Activated CD4-positive, alpha-beta T cell treated with anti-CD3 and anti-CD28 coated beads for 48 hours (primary cell): ENCODE data around the gene PARS2.
"Not testable (repeated sequence)": the region's sequence is repeated elsewhere in the genome, so short reads cannot be mapped to it uniquely, and the experiment has no call there.

Experiments used
- DNase-seq: peaks from one replicate; pipeline ENCODE4 v3.0.0-alpha.2; 2020

Gene PARS2

DNA sequence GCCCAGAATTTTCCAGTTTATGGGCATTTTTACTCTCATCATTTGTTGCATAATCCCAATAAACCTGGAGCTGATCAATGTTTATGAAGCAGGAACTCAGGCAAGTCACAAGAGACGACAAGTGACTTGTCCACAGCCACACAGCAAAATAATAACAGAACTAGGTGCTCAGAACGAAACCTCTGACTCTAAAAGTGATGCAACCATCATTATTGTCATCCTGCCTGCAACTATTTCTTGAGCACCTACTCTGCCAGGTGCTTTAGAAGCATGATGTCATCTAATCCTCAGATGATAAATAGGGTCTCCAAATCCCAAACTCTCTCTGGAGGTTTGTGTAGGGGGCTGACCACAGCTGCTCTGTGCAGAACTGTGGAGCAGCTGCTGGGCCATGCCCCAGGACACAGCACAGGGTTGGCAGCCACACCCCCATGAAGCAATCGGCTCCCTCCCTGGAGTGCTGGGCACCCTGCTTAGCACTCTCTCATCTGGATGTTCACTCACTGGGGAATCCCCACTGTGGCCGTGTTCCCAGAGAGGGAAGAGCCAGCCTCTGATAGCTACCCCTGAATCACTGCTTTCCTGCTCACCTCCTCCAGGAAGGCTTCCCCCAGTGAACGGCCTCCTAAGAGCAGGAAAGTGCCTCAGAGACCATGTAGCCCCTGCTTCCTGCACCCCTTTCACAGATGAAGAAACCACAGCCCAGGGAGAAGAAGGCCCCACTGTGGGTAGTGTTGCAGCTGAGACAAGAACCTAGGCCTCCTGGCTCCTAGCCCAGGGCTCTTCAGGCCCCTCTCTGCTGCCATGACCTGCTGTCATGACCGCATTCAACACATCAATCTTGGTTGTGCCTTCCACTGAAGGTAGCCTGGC, 34.7 kb upstream of the PARS2 start:
- peak; percentile 68 for DNase-seq

DNA sequence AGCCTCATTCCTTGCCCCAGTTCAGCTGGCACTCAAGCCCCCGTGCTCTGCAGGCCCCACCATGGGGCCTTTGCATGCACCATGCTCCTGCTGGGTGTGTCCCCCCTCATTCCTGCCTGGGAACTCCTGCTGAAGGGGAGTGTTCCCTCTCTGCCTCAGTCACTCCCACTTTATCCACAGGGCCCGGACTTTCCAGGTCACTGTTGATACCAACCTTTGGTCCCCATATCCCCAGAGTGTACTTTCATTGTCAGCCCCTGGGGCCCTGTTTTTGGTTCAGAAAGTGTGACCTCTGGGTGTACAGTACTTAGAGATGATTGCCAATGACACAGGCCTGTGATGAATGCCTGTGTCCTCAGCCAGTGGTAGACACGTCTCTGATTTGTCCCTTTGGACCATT, 33.9 kb upstream of the PARS2 start:
- DNase-seq, result no peak

DNA sequence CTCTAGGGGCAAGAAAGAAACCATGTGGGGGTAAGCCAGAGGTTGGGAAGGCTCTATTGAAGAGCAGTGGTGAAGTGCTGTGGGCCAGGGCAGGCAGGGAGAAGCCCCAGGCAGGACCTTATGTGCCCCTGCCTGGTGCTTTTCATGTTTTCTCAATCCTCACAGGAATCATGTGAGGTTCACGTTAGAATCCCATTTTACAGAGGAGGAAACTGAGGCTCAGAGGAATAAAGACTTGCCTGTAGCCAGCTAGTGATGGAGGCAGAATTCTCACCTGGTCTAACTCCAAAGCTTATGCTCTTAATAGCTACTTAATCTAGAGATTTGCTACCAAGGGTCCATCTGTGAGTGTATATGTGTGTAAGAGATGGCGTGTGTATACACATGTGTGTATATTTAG, 32.6 kb upstream of the PARS2 start:
- no peak for DNase-seq

DNA sequence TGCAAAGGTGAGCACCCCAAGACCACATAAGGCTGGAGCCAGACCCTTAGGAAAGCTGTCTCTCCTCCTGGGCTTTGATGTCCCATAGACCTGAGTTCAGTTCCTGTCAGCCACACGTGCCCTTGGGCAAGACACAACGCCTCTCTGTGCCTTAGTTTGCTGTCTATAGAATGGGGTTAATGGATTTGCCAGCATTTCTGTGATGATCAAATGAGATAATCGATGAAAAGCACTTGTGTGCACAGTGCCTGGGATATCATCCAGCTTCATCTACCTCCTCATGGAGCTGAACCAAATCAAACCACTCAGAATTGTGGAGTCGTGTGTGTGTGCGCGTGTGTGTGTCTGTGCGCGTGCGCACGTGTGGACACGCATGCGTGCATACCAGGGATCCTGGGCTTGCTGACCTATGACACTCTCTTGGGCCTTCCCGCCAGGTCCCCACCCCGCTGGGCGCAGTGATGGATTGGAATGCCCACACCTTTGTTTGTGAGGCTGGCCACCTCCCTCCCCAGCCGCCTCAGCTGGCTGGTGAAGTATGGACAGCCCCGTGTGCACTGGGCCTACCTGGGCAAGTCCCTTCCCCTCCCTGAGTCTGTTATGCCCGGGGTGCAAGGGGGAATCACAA, 31.6 kb upstream of the PARS2 start:
- no peak for DNase-seq

DNA sequence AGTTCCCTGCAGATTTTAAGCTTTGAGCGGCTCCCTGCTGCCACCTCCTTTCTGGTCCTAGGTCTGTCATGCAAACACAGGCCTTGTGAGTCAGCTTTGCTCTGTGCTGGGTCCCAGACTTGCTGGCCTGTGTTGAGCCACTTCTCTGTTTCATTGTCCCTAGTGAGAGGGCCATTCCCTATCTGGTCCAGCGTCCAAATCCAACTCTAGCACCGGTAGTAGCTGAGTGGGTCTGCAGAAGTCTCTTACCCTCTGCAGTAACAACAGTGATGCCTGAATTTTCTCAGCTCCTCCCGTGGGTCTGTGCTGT, 31.0 kb upstream of the PARS2 start:
- DNase-seq, result no peak

DNA sequence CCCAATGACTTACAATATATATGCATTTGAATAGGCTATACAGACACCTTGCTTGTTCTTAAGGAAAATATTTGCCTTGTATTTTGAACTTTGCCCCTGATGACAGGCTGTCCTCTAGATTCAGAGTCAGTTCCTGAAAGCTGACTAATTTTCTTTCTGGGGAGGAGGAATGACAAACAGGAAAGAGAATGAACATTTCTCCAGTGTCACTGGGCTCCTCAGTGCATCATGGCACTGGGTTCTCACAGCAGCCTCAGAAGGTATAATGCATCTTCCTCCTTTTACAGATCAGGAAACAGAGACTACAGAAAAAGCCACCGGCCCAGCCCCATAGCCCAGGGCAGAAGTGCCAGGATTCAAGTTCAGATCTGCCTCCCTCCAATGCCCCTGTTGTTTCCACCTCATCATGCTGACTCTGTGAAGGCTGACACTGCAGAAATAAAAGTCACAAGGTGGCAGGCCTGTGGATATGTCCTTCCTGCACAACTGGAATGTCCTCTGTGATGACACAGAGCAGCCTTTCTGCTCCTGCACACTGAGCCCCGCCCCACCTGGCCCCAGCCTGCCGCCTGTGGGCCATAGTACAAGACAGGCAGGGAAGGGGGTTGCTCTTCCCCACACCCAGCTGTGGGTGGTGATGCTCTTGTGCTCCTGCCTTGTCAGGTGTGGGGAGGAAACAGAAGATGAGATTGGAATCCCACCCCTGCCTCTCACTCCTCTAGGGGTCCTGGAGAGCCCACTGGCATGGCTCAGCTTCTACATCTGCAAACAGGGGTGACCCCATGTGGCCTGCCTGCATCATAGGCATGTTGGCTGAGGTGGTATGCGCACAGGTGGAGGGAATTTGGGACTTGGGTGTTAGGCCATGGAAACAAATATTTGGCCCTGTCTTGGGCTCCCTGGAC, 30.4 kb upstream of the PARS2 start:
- DNase-seq, result no peak

DNA sequence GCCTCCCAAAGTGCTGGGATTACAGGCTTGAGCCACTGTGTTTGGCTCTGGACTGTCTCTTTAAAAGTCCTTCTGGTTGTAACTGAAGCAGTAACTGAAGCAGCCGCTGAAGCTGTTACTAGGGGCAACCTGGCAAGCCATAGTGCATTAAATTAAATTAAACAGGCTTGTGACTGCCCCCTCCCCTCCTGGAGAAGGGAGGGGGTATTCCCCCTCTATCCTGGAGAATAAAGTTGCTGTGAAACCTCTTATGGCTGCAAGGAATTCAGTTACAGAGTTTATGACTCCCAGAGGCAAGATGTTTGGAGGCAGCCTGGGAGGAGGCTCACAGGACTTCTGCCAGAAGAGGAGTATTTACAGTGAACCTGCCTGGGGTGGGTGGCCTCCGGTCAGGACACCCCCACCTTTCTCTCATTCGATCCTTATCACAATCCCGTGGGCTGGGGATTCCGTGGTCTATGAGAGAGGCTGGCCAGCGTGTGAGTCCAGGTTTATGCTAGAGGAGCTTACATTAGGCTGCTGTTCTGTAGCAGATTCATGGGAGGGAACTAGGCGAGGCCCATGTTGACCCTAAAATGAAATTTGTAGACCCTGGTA, 28.5 kb upstream of the PARS2 start:
- no peak for DNase-seq

DNA sequence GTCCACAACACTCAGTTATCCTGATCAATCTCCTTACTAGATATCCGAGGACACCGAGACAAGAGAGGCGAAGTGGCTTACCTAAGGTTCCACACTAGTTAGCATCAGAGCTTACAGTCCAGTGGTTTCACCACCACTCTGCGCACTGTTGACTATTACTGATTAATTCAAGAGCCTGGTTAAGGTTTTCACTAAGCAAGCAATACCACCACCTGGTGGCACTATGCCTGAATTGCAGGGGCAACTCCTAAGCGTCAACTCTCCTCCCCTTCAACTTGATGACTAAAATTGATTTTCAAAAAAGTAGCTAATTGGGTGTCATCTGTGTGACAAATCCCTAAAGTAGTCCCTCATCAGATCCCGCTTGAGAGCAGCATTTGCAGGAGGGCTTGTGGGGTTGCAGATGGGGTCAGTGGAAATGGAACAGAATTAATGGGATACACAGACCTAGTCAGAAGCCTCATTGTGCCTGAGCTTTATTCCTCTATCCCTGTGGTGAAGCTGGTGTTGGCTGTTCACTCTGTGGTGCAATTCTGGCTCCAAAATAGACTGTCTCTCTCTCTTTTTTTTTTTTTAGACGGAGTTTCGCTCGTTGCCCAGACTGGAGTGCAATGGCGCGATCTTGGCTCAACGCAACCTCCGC, 27.7 kb upstream of the PARS2 start:
- DNase-seq, result peak; percentile 86

DNA sequence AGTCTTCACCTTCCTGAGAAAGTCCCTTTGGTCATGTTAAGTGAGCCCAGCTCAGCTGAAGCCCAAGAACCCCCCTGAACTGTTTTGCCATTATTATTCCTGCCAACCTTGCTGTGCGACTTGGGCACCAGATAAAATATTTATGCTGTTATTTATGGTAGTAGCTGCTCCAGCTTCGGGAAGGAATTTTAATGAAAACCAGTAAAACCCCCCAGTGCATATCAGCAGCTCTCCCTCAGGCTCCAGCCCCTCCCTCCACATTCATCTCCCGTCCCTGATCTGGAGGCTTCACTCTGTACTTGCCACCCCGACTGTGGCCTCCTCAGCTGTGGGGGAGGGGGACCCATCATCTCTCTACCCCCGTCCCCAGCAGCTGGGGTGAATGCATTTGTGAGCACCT, 24.1 kb upstream of the PARS2 start:
- no peak for DNase-seq

DNA sequence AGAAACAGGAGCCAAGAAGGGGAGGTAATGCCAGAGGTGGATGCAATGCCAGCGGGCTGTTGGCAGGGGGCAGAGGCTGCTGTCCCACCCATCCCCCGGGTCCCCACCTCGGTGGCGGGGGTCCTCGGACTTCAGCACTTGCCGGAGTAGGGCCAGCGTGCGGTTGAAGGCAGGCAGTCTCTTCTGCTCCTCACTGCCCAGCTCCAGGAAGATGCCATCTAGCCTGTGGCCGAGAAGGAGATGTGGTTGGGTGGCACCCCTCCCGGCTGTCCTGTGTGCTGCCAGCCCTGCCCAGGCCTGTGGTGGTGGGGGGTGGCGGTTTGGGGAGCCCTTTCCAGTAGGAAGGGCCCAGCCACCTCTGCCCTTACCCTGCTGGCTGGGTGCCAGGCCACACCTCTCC, 23.3 kb upstream of the PARS2 start:
- no peak for DNase-seq

DNA sequence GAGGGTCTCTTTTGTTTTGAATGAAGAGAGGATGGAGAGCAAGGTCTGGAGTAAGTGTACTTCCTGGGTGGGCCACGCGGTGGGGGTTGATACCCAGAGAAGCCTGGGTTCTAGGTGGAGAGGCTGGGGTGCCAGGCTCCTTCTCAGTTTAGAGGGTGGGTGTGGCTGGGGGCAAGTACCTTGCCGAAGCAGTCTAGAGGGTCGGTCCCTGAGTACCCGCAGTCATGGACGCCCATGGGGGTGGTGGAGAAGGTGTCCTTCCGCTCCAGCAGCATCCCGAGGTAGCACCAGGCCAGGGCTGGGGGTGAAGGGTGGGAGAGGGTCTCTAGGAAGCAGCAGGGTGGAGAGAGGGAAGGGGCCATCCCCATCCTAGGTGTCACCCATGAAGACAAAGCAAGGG, 22.5 kb upstream of the PARS2 start:
- no peak for DNase-seq

DNA sequence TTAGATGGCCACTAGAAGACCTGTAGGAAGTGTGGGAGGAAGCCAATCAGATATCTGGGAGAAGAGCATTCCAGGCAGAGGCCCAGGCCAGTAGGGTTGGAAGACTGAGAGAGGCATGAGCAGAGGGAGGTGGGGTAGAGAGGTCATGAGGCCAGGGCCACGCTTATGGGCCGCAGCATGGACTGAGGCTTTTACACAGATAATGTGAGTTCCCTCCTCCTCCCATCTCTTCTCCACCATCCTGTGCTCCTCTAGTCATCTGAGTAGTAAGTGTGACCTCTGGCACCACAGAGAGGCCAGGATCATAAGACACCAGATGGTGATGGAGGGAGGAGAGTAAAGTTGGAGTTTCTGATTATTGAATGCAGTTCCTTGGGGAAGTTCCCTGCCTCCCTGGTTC, 19.7 kb upstream of the PARS2 start:
- DNase-seq, result no peak

DNA sequence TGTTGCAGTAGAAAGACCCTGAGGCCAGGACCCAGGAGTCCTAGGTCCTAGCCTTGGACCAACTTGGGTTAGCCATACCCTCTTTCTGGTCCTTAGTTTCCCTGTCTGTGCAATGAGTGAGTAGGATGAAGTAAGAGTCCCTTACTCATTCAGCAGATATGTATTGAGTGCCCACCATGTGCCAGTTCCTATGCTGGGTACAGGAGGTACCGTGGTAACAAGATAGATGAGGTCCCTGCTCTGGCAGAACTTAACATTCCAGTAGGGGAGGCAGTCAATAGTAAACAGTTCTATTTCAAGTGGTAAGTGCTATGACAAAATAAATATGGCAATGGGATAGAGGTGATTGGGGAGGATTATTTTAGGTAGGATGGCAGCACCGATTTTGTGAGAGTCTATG, 18.3 kb upstream of the PARS2 start:
- no peak for DNase-seq

DNA sequence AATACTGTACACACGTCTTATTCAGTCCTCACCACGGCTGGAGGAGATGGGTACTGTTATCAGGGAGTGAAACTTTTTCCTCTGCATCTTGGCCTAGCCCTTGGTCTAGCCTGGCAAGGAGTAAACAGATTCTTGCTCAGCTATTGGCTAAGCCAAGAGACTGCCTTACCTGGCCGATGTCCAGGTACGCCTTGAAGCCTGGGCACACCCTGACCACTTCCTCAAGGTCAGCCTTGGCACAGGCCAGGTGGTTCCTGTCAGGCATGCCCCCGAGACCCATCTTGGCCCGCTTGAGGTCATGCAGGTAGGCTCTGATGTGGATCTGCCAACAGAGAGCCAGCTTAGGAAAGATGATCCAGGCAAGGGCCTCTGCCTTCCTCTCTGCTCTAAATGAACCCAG, 17.8 kb upstream of the PARS2 start:
- no peak for DNase-seq

DNA sequence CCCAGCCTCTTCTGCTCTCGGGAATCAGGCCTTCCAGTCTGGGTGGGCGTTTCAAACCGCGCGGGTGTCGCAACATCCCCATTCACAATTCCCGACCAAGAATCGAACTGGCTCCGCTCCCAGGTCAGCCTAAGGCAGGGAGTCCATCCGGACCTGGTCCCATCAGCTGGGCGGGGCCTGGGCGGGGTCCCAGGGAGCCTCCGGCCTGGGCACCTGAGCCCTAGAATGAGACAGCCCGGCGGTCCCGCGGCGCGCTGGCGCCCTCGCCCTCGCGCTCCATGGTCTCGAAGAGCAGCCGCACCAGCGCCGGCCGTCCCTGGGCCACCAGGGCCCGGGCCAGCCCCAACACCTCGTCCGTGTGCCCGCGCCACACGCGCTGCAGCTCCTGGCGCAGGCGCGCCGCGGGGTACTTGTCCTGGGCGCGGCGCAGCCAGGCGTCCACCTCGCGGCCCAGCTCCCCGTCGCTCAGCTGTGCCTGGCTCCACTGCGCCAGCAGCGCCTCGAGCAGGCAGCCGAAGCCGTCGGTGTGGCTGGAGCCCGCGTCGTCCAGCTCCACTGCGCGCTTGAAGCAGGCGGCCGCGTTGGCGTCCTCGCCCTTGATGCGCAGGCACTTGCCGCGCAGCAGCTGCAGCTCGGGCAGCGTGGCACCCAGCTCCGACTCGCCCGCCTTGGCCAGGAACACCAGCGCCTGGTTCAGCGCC, 16.9 kb upstream of the PARS2 start:
- DNase-seq, result no peak

DNA sequence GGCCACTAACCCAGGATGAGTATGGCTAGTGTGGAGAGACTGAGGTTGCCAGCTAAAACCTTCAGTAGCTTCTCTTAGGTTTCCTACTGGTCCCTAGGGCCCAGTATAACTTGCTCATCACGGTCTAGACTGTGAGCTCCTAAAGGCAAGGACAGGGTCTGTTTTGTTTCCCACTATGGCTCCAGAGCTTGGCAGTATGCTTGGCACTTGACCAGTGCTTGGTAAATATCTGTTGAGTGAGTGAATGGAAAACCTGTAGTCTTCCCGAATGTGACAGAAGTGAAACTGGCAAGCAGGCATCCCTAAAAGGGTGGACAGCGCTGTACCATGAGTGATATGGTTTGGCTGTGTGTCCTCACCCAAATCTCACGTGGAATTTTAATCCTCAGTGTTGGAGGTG, 13.1 kb upstream of the PARS2 start:
- DNase-seq, result no peak

DNA sequence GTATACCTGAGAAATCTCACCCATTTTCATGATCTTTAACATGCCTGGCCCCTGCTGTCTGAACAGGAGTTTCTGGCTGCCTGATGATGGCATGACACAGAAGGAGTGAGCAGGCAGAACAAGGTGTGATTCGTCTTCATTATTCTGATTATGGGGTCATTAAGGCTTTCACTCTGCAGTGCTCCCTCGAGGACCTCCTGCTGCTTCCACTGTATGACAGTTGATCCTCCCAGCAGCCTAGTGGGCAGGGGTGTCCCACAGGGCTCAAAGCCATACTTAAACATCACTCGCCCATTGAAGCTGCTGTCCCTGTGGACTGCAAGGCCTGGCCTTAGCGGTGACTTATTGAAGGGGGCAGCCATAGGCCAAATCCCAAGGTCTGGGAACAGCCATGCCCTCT, 12.7 kb upstream of the PARS2 start:
- DNase-seq, result no peak

DNA sequence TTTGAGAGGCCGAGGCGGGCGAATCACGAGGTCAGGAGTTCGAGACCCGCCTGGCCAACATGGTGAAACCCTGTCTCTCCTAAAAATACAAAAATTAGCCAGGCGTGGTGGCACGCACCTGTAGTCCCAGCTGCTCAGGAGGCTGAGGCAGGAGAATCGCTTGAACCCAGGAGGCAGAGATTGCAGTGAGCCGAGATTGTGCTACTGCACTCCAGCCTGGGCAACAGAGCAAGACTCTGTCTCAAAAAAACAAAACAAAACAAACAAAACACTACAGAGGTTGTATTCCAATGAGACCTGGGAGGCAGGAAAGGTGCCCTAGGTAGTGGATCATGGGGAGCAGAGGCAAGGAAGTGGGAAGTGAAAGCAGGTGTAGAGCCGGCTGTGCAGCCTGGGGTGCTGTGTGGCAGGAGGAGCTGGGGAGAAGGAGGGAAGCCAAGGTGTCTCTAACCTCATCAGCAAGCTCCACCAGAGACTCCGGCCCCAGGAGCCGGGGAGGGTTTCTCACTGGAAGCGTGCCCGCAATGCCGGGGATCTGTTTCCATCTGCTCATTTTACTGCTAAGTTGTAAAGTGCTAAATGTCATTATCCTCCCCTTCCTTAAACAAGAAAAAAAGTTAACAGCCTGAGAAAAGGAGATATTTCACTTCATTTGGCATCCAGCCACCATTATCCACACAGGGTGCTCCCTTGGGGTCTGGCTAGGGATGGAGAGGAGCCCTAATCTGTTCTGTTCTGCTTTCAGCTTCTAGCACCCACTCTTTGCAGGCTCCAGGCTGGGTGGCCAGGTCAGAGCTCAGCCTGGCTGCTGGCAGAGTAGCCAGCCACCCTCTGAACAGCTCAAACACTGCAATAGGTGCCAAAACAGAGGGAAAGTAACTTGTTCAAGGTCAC, 11.8 kb upstream of the PARS2 start:
- not testable (repeated sequence) for DNase-seq

DNA sequence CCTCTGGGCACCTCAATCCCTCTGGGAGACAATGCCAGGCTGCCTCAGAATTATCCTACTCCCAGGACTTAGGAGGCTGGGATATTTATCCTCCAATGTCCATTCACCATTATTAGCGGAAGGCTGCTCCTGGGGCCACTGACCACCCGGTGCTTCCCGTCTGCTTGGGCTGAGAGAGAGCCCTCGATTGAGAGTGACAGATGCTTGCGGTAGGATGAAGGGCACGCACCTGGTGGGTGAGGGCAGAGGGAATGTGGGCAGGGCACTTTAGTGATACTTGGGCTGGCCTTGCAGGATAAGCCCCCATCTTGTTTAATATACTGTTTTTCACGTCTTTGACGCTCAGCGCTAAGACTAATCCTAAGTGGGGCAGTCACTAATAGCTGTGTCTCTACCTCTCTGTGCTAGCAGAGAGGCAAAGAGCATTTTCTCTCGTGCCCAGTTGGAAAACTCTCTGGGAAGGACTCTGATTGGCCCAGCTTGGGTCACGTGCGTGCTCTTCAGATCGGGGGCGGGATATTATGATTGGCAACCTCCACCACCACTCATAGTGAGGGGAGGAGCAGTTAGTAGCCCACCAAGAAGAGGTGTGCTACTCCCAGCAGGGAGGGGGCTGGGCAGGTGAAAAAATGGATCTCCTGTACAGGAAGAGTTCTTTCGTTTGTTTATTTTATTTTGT, 10.6 kb upstream of the PARS2 start:
- peak; percentile 30 for DNase-seq

DNA sequence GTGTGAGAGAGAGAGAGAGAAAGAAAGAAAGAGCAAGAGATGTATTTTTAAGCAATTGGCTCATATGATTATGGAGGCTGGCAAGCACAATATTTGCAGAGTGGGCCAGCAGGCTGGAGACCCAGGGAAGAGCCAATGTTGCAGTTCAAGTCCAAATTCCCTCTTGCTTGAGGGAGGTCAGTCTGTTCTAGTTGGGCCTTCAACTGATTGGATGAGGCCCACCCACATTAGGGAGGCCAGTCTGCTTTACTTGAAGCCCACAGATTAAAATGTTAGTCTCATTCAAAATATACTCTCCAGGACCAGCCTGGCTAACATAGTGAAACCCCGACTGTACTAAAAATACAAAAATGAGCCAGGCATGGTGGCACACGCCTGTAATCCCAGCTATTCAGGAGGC, 8.6 kb upstream of the PARS2 start:
- no peak for DNase-seq

DNA sequence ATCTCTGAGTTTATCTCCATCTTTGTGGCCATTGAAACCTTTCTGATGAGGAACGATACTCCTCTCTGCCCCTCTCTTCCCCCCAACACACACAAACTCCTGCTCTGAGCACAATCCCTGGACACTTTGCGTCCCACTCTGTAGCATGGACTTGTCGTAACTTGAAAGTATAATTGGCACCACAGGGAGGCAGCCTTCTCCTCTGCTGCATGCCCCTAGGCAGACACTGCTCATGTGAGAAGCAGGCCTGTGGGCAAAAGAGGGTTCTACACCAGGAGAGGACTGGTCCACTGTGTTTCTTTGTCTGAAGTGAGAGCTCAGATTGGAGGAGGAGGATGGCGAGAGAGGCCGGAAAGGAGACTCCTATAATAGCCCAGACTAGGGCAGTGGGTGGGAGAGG, 3.8 kb upstream of the PARS2 start:
- peak; percentile 18 for DNase-seq
